ENCODE data around the gene ASIC2. TPM values are rescaled to one million over a fixed set of nuclear protein-coding genes. Genes with fewer than 3 reads are reported as not detected.

The ASIC2 gene
- total RNA-seq, 4 donors from 2014 or later: 0.48 TPM; not detected in 3

GRCh38 chr17:33267851-33268548 is 25.1 kb downstream of the ASIC2 start:
- ATAC-seq (ENCODE audit: low FRiP score) (no peak), DNase-seq (ENCODE audit: low spot score) (no peak)
- TF ChIP-seq CTCF (IDR thresholded peaks at IDR 0.05): no peak

- peak; percentile 92 for ATAC-seq (ENCODE audit: low FRiP score)
- DNase-seq (ENCODE audit: low spot score): no peak
- no peak for TF ChIP-seq CTCF (IDR thresholded peaks at IDR 0.05)
Observed at GRCh38 chr17:33267271-33267790, 25.8 kb downstream of the ASIC2 start.

- DNase-seq (ENCODE audit: low spot score): no peak
- TF ChIP-seq CTCF (IDR thresholded peaks at IDR 0.05): no peak
- no peak for ATAC-seq (ENCODE audit: low FRiP score)
Observed at GRCh38 chr17:33266611-33267010, 26.5 kb downstream of the ASIC2 start.

- no peak for TF ChIP-seq CTCF (IDR thresholded peaks at IDR 0.05)
- ATAC-seq (ENCODE audit: low FRiP score): no peak
Observed at GRCh38 chr17:33266116-33266515, 27.0 kb downstream of the ASIC2 start.

GRCh38 chr17:33263396-33263795 is 29.7 kb downstream of the ASIC2 start:
- DNase-seq (ENCODE audit: low spot score) (no peak), ATAC-seq (ENCODE audit: low FRiP score) (no peak)
- TF ChIP-seq CTCF (IDR thresholded peaks at IDR 0.05): no peak

More at GRCh38 chr17:33266116-33266515, 27.0 kb downstream of the ASIC2 start:
- DNase-seq (ENCODE audit: low spot score): no peak

- DNase-seq (ENCODE audit: low spot score): no peak
- no peak for TF ChIP-seq CTCF (IDR thresholded peaks at IDR 0.05)
- no peak for ATAC-seq (ENCODE audit: low FRiP score)
Observed at GRCh38 chr17:33262266-33263123, 30.6 kb downstream of the ASIC2 start.

Data from omental fat pad (tissue), 4 donors.